Epithelial cell of prostate (primary cell): Measurements from ENCODE around the gene CCSER2.
A peak's percentile ranks its signal among the peaks of the same experiment; 100 is the strongest.

ENCODE experiments used
- DNase-seq: peaks from one replicate; pipeline ENCODE4 v3.0.0-alpha.2; 2011; ENCODE audit warnings: low read depth, low spot score
- H3K27ac ChIP-seq: fragments of 450-650 bp; 2 replicates; pipeline ENCODE4 v1.5.1; 2017; ENCODE audit warnings: mild to moderate bottlenecking

CCSER2 gene

GRCh38 chr10:84531396-84531795, 203.0 kb downstream of the CCSER2 start:
- DNase-seq, result no peak
- no peak overlapping the region for H3K27ac ChIP-seq

GRCh38 chr10:84534168-84534567, 205.8 kb downstream of the CCSER2 start:
- no peak overlapping the region for H3K27ac ChIP-seq
- DNase-seq, result no peak

GRCh38 chr10:84537447-84537931, 209.1 kb downstream of the CCSER2 start:
- DNase-seq, result no peak
- H3K27ac ChIP-seq, result no peak overlapping the region

GRCh38 chr10:84538036-84538435, 209.6 kb downstream of the CCSER2 start:
- H3K27ac ChIP-seq, result no peak overlapping the region
- DNase-seq, result no peak

GRCh38 chr10:84539216-84539615, 210.8 kb downstream of the CCSER2 start:
- H3K27ac ChIP-seq, result peak overlapping the region; percentile 53
- DNase-seq, result no peak

GRCh38 chr10:84540022-84540616, 211.7 kb downstream of the CCSER2 start:
- H3K27ac ChIP-seq, result peak overlapping the region; percentile 53
- DNase-seq, result peak; percentile 14

GRCh38 chr10:84540617-84541288, 212.4 kb downstream of the CCSER2 start:
- DNase-seq, result no peak
- H3K27ac ChIP-seq, result peak overlapping the region; percentile 53

- no peak for DNase-seq
- no peak overlapping the region for H3K27ac ChIP-seq
Observed at GRCh38 chr10:84541289-84541637, 212.9 kb downstream of the CCSER2 start.

- DNase-seq, result no peak
- no peak overlapping the region for H3K27ac ChIP-seq
Observed at GRCh38 chr10:84542522-84543490, 214.4 kb downstream of the CCSER2 start.

GRCh38 chr10:84543948-84544347, 215.6 kb downstream of the CCSER2 start:
- peak; percentile 22 for DNase-seq
- H3K27ac ChIP-seq, result no peak overlapping the region

- no peak for DNase-seq
- H3K27ac ChIP-seq, result no peak overlapping the region
Observed at GRCh38 chr10:84545651-84546050, 217.3 kb downstream of the CCSER2 start.

GRCh38 chr10:84546609-84547008, 218.2 kb downstream of the CCSER2 start:
- DNase-seq, result no peak

GRCh38 chr10:84547616-84548015, 219.2 kb downstream of the CCSER2 start:
- H3K27ac ChIP-seq, result no peak overlapping the region
- no peak for DNase-seq

More at GRCh38 chr10:84546609-84547008, 218.2 kb downstream of the CCSER2 start:
- no peak overlapping the region for H3K27ac ChIP-seq

- no peak for DNase-seq
- H3K27ac ChIP-seq, result no peak overlapping the region
Observed at GRCh38 chr10:84548869-84549268, 220.5 kb downstream of the CCSER2 start.

GRCh38 chr10:84549368-84550165, 221.2 kb downstream of the CCSER2 start:
- no peak for DNase-seq
- H3K27ac ChIP-seq, result no peak overlapping the region

- no peak for DNase-seq
- no peak overlapping the region for H3K27ac ChIP-seq
Observed at GRCh38 chr10:84550756-84551436, 222.5 kb downstream of the CCSER2 start.

- H3K27ac ChIP-seq, result no peak overlapping the region
- no peak for DNase-seq
Observed at GRCh38 chr10:84551437-84552120, 223.2 kb downstream of the CCSER2 start.

- no peak overlapping the region for H3K27ac ChIP-seq
- no peak for DNase-seq
Observed at GRCh38 chr10:84552478-84552877, 224.1 kb downstream of the CCSER2 start.

GRCh38 chr10:84562592-84562991, 234.2 kb downstream of the CCSER2 start:
- no peak for DNase-seq
- no peak overlapping the region for H3K27ac ChIP-seq
